KMS-11 (cell line): ENCODE measurements around the gene BICDL1.

Source experiments
- H2AFZ ChIP-seq: fragments of 200-600 bp; sonication (generic); 2 replicates; pipeline ENCODE4 v1.6.1; 2016; ENCODE audit warnings: antibody characterized with exemption, mixed run types, low read depth
- H3K27ac ChIP-seq: fragments of 200-600 bp; sonication (generic); 2 replicates; pipeline ENCODE4 v1.6.1; 2016; ENCODE audit warnings: mild to moderate bottlenecking, mixed run types
- H3K27me3 ChIP-seq: fragments of 200-600 bp; sonication (generic); 2 replicates; pipeline ENCODE4 v1.6.1; 2017; ENCODE audit warnings: mild to moderate bottlenecking, low read depth, mixed run types, moderate library complexity; ENCODE audit not compliant: insufficient read depth
- H3K36me3 ChIP-seq: fragments of 200-600 bp; sonication (generic); 2 replicates; pipeline ENCODE4 v1.6.1; 2017; ENCODE audit warnings: mild to moderate bottlenecking, mixed run types; ENCODE audit not compliant: insufficient read depth
- H3K4me1 ChIP-seq: fragments of 200-600 bp; sonication (generic); 2 replicates; pipeline ENCODE4 v1.6.1; 2016; ENCODE audit warnings: mild to moderate bottlenecking, low read depth, mixed run types; ENCODE audit not compliant: poor library complexity, severe bottlenecking
- H3K4me2 ChIP-seq: fragments of 200-600 bp; sonication (generic); 2 replicates; pipeline ENCODE4 v1.7.0; 2016; ENCODE audit warnings: mild to moderate bottlenecking, mixed run types
- H3K4me3 ChIP-seq: fragments of 200-600 bp; sonication (generic); IDR thresholded peaks from 2 replicates; pipeline ENCODE4 v1.6.1; 2017; ENCODE audit warnings: low read depth, low read length, mixed read lengths; ENCODE audit not compliant: insufficient read depth
- H3K79me2 ChIP-seq: fragments of 200-600 bp; sonication (generic); 2 replicates; pipeline ENCODE4 v1.6.1; 2016; ENCODE audit warnings: low read depth, mixed run types; ENCODE audit not compliant: insufficient read depth
- H3K9ac ChIP-seq: fragments of 200-600 bp; sonication (generic); 2 replicates; pipeline ENCODE4 v1.6.1; 2016; ENCODE audit warnings: mild to moderate bottlenecking, mixed run types
- H4K20me1 ChIP-seq: fragments of 200-600 bp; sonication (generic); 2 replicates; pipeline ENCODE4 v1.6.1; 2016; ENCODE audit warnings: mild to moderate bottlenecking, mixed run types; ENCODE audit not compliant: insufficient read depth
- TF ChIP-seq, protein P1 (sequence below): fragments of 200-600 bp; sonication (generic); conservative IDR thresholded peaks from 2 replicates; pipeline ENCODE4 v1.6.1; 2017; ENCODE audit warnings: low read depth, mild to moderate bottlenecking, antibody characterized with exemption, low read length, moderate library complexity, mixed read lengths

Gene BICDL1

GRCh38 chr12:120067901-120068300, 78.9 kb downstream of the BICDL1 start:
- Histone ChIP-seq H4K20me1 (no peaks in the 10 kb centered on the region), H3K27me3 (no peaks in the 10 kb centered on the region), H3K27ac (no peak overlapping the region), H3K4me2 (no peak overlapping the region), H3K79me2 (no peaks in the 10 kb centered on the region), H3K4me1 (no peaks in the 10 kb centered on the region), H3K4me3 (no peak overlapping the region), H2AFZ (no peak overlapping the region), H3K36me3 (no peaks in the 10 kb centered on the region), H3K9ac (no peak overlapping the region)
- TF ChIP-seq, protein P1, sequence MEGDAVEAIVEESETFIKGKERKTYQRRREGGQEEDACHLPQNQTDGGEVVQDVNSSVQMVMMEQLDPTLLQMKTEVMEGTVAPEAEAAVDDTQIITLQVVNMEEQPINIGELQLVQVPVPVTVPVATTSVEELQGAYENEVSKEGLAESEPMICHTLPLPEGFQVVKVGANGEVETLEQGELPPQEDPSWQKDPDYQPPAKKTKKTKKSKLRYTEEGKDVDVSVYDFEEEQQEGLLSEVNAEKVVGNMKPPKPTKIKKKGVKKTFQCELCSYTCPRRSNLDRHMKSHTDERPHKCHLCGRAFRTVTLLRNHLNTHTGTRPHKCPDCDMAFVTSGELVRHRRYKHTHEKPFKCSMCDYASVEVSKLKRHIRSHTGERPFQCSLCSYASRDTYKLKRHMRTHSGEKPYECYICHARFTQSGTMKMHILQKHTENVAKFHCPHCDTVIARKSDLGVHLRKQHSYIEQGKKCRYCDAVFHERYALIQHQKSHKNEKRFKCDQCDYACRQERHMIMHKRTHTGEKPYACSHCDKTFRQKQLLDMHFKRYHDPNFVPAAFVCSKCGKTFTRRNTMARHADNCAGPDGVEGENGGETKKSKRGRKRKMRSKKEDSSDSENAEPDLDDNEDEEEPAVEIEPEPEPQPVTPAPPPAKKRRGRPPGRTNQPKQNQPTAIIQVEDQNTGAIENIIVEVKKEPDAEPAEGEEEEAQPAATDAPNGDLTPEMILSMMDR: no peak

GRCh38 chr12:120069278-120069677, 80.2 kb downstream of the BICDL1 start:
- no peak overlapping the region for H2AFZ ChIP-seq
- no peak overlapping the region for H3K9ac ChIP-seq

DNA sequence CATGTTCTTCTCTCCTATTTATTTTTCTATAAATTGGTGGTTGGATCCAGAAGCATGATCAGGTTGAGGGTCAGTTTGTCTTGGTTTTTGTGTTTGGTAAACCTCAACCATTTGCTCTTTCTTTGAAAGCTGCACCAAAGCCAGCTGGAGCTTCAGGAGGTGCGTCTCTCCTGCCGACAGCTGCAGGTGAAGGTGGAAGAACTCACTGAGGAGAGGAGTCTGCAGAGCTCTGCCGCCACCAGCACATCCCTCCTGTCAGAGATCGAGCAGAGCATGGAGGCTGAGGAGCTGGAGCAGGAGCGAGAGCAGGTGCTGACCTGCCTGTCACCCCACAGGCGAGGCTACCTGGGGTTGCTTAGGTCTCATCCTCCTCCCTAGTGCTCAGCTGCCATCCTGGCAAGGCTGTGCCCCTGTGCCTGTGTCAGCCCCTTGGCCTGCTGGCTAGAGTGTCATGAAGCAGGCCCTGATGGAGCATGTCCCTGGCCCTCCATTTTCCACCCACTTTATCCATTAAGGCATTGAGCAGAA, 82.5 kb downstream of the BICDL1 start:
- H4K20me1 ChIP-seq: no peaks in the 10 kb centered on the region
- H3K4me3 ChIP-seq: no peak overlapping the region
- H3K4me2 ChIP-seq: no peak overlapping the region
- H3K79me2 ChIP-seq: no peaks in the 10 kb centered on the region
- no peak overlapping the region for H3K9ac ChIP-seq
- no peaks in the 10 kb centered on the region for H3K27me3 ChIP-seq
- H2AFZ ChIP-seq: no peak overlapping the region
- TF ChIP-seq, protein P1: no peak
- H3K36me3 ChIP-seq: no peaks in the 10 kb centered on the region
- no peaks in the 10 kb centered on the region for H3K4me1 ChIP-seq
- no peak overlapping the region for H3K27ac ChIP-seq

More at GRCh38 chr12:120069278-120069677, 80.2 kb downstream of the BICDL1 start:
- Histone ChIP-seq H4K20me1 (no peaks in the 10 kb centered on the region), H3K36me3 (no peaks in the 10 kb centered on the region), H3K27me3 (no peaks in the 10 kb centered on the region), H3K79me2 (no peaks in the 10 kb centered on the region), H3K27ac (no peak overlapping the region), H3K4me2 (no peak overlapping the region), H3K4me1 (no peaks in the 10 kb centered on the region), H3K4me3 (no peak overlapping the region)
- TF ChIP-seq, protein P1: no peak

- TF ChIP-seq, protein P1: no peak
- Histone ChIP-seq H3K27me3 (no peaks in the 10 kb centered on the region), H3K9ac (no peak overlapping the region)
These were observed 83.6 kb downstream of the BICDL1 start for GRCh38 chr12:120072472-120073249.

More at GRCh38 chr12:120072472-120073249, 83.6 kb downstream of the BICDL1 start:
- Histone ChIP-seq H4K20me1 (no peaks in the 10 kb centered on the region), H3K27ac (no peak overlapping the region), H3K4me3 (no peak overlapping the region), H2AFZ (no peak overlapping the region), H3K4me2 (no peak overlapping the region), H3K36me3 (no peaks in the 10 kb centered on the region), H3K4me1 (no peaks in the 10 kb centered on the region), H3K79me2 (no peaks in the 10 kb centered on the region)
